HPDE6-E6E7 (cell line): Measurements from ENCODE around the gene PRKN.
"Not testable (repeated sequence)": the region's sequence is repeated elsewhere in the genome, so short reads cannot be mapped to it uniquely, and the experiment has no call there.

ENCODE experiments used
- DNase-seq: peaks from one replicate; pipeline ENCODE4 v3.0.0; 2011; ENCODE audit warnings: missing footprints; ENCODE audit errors: extremely low spot score

Gene PRKN

GRCh38 chr6:161915456-161915964 lies 812.1 kb downstream of the PRKN start:
- no peak for DNase-seq

DNA sequence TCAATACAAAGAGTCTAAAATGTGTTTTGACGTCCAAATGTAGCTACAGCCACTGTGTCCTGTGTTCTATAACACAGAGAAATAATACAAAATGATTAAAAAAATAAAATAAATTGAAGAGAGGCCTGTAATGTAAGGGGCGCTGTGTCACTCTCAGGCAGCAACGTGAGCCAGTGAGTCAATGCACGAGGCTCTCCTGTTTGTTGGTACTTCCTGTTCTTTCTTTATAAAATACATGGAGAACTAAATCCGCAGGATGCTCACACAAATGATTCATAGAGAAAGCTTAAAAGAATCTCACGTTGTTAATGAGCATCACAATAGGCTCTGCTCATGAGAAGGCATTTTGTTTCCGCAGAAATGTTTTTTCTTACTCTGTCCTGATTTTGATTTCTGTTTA lies 818.7 kb downstream of the PRKN start:
- DNase-seq: no peak

DNA sequence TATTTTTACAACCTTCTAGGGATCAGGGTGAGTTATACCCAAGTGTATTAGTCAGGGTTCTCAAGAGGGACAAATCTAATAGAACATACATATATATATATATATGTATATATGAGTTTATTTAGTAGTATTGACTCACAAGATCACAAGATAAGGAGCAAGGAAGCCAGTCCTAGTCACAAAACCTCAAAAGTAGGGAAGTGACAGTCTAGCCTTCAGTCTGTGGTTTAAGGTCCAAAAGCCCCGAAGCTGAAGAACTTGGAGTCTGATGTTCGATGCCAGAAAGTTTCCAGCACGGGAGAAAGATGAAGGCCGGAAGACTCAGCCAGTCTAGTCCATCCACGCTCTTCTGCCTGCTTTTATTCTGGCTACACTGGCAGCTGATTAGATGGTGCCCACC lies 821.0 kb downstream of the PRKN start:
- no peak for DNase-seq

GRCh38 chr6:161903584-161904212 lies 823.9 kb downstream of the PRKN start:
- no peak for DNase-seq

GRCh38 chr6:161901740-161902426 lies 825.7 kb downstream of the PRKN start:
- DNase-seq: no peak

DNA sequence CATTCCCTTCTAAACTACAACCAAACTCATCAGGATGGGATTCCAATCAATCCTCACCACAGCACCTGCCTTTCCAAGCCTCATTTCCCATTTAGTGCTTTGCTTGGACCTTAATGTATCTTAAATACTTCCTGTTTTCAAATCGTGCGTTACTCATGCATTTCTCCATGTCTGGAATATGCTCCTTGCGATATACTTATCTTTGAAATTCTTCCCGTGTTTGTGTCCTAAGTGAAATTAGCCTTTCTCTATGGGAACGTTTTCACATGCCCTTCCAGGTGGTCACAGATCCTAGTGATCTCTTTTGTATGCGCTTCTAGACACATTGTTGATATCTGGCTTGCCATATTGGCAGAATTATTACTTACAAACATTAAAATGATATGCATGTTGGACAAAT lies 833.1 kb downstream of the PRKN start:
- no peak for DNase-seq

- DNase-seq: no peak
Observed at GRCh38 chr6:161891542-161891941, 836.0 kb downstream of the PRKN start.

GRCh38 chr6:161890832-161891297 lies 836.7 kb downstream of the PRKN start:
- no peak for DNase-seq

DNA sequence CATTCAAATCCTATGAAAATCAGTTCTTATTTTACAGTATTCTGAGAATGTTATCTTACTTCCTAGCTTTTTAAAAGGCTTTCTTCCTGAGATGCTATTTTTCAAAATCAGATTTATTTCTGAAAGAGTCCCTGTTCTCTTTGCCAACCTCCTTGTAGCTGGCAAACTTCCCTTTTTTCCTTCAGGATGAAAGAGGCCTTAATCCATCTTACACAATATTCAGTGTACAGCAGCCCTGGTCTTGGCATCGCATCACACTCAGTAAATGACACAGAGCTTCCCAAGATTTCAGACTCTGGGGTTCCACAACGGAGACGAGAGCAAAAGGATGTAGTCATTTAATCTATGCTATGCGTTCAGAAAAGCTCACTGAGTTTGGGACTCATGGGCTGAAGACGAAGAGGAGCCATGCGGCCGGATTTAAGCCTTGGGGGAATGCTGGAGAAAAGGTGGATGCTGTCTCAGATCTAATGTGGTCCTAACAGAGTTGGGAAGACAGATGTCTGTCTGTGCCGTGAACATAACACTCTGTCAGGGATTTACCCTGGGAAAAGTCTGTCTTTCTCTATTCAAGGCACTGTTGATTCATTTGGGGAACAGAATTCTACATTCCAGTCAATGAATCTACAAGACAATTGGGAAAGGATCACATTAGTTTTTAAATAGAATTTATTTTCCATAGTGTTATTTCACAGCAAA lies 837.3 kb downstream of the PRKN start:
- no peak for DNase-seq

DNA sequence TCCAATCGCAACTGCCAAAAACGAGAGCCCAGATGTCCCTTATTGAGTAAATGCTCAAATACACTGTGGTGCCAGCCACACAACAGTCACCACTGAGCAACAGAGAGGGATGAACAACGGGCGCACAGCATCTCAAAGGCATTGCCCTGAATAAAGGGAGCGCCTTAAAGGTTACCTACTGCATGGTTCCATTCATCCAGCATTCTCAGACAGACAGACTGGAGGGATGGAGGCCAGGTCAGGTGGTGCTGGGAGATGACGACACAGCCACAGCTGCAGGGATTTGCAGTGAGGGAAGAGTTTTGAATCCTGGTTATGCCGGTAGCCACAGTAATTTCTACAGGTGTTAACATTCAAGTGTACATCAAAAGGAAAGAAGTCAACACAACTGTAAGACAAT lies 838.2 kb downstream of the PRKN start:
- DNase-seq: no peak

DNA sequence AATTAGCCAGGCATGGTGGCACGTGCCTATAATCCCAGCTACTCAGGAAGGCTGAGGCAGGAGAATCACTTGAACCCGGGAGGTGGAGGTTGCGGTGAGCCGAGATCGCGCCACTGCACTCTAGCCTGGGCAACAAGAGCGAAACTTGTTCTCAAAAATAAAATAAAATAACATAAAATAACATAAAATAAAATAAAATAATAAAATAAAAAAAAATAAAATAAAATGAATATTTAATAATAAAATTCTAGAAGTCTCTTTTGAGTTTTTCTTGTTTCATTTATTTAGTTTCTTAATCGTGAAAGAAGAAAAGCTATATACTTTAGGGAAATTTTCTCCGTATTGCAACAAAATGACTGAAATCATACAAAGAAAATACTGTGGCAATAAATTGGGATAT lies 841.0 kb downstream of the PRKN start:
- not testable (repeated sequence) for DNase-seq

GRCh38 chr6:161884782-161885181 lies 842.8 kb downstream of the PRKN start:
- no peak for DNase-seq

DNA sequence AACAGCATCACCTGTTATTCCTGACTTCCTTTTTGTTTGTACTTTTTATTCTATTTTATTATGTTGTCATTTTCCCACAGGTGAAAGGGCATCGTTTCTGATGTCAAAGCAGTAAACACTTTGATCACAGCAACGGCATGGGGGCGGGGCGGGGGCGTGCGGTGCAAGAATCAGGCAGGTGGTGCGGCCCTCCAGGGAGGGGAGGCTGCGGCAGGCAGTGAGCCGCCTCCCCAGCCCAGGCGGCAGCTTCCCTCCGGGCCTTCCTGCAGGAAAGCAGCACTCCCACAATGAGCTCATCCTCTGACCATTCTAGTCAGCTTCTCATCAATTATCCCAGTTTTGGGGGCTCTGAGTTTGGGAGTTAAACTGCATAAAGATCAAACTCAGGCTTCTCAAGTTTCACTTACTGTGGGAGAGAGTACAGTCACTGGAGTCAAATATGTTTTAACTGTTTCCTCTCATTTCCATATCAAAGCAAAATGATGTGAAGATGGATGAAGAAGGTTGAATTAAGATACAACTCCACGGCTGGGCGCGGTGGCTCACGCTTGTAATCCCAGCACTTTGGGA lies 845.3 kb downstream of the PRKN start:
- no peak for DNase-seq

- no peak for DNase-seq
Observed at GRCh38 chr6:161880056-161880455, 847.5 kb downstream of the PRKN start.

DNA sequence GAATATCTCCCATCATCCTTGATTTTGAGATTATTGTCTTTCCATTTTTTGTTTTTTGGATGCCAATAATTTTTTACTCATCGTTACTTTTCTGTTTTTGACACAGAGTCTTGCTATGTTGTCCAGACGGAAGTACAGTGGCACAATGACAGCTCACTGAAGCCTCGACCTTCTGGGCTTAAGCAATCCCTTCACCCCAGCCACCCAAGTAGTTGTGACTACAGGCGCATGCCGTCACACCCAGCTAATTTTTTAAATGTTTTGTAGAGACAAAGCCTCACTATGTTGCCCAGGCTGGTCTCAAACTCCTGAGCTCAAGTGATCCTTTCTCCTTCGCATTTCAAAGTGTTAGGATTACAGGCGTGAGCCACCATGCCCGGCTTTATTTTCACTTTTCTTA lies 851.3 kb downstream of the PRKN start:
- DNase-seq: no peak

DNA sequence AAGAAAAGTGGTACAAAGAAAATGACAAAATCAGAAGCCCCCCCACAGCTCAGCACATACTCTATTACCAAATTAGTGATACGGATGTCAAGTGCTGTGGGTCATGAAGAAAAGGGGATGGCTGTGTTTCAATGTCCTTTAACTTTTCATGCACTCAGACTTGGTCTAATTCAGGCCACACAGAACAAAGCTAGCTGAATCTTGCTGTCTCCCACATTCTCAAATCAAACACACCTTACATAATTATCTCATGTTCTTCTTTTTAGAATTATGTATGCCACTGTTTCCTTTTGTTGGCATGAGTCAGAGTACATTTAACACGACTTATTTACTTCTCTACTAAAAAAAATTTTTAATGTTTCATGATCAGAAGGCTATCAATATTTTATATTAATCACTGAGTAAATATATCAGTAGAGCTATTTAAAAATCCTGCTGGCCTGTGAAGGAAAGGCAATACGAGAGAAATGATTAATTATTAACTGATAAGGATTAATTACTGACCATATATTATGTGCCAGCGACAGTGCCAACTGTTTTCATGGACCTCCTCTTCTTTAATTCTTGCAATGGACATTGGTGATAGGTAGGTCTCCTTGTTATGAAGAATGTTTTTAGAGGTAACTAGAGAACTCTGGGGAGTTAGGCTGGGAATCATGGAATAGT lies 857.2 kb downstream of the PRKN start:
- no peak for DNase-seq

- DNase-seq: no peak
Observed at GRCh38 chr6:161869491-161869890, 858.1 kb downstream of the PRKN start.

DNA sequence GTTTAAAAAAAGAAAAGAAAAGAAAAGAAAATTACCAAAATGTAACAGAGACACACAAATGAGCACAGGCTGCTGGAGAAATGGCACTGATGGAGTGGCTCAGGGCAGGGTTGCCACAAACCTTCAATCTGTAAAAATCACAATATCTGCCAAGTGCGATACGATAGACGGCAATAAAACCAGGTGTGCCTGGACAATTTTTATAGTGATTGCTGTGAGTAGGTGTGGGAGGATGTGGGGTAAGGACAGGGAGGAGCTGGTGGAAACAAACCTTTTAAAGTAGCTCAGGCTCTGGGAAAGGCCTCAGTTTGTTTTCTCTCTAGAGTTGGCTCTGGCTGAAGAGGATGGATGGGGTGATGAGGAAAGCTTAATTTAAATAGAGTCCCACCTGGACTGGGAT lies 861.0 kb downstream of the PRKN start:
- no peak for DNase-seq

GRCh38 chr6:161861061-161861460 lies 866.5 kb downstream of the PRKN start:
- DNase-seq: not testable (repeated sequence)

GRCh38 chr6:161853657-161854056 lies 873.9 kb downstream of the PRKN start:
- no peak for DNase-seq

GRCh38 chr6:161851486-161851885 lies 876.1 kb downstream of the PRKN start:
- DNase-seq: not testable (repeated sequence)

DNA sequence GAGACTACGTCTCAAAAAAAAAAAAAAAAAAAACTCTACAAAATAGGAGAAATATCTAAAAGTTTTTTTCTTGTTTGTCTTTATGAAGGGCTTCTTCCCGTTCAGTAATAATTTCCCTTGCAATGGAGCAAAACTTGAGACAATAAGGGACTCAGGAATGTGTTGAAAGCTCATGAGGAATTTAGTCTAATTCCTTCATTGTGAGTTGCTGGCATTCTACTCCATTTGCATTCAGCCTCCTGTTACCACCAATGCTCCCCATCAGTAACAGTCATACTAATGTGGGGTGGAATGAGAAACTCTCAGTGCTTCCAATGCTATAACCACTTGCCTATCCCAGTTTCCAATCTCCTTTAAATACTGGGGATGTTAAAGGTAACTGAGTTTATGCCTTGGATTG lies 877.0 kb downstream of the PRKN start:
- DNase-seq: no peak
